ENCODE measurements around the gene C10orf143.
"Not testable (repeated sequence)": the region's sequence is repeated elsewhere in the genome, so short reads cannot be mapped to it uniquely, and the experiment has no call there.

C10orf143 gene

GRCh38 chr10:130111113-130111851 lies 652 bp upstream of the C10orf143 start:
- peak; percentile 97 for DNase-seq

- peak; percentile 76 for DNase-seq
These were observed 809 bp downstream of the C10orf143 start for GRCh38 chr10:130109796-130110245.

- DNase-seq = no peak
These were observed 1.6 kb downstream of the C10orf143 start for GRCh38 chr10:130108934-130109604.

DNA sequence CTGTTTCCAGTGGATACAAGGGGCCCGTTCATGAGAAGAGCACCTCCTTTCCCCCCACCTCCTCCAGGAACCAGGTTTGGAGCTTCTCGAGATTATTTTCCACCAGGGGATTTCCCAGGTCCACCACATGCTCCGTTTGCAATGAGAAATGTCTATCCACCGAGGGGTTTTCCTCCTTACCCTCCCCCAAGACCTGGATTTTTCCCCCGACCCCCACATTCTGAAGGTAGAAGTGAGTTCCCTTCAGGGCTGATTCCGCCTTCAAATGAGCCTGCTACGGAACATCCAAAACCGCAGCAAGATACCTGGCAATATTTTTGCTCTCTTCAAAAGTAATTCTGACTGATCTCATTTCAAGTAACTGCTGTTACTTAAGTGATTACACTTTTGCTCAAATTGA lies 2.5 kb downstream of the C10orf143 start:
- not testable (repeated sequence) for DNase-seq

- DNase-seq = no peak
These were observed 4.9 kb downstream of the C10orf143 start for GRCh38 chr10:130105724-130106123.

DNA sequence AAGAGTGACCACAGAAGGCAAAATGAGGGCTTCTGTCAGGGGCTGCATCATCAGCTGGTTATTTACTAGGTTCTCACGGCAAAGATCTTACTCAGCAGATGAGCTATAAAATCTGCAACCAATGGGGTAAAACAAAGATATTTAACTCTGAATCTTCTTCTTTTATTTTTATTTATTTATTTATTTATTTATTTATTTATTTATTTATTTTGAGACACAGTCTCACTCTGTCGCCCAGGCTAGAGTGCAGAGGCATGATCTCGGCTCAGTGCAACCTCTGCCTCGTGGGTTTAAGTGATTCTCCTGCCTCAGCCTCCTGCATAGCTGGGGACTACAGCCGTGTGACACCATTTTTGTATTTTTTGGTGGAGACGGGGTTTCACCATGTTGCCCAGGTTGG lies 11.3 kb downstream of the C10orf143 start:
- DNase-seq = no peak

DNA sequence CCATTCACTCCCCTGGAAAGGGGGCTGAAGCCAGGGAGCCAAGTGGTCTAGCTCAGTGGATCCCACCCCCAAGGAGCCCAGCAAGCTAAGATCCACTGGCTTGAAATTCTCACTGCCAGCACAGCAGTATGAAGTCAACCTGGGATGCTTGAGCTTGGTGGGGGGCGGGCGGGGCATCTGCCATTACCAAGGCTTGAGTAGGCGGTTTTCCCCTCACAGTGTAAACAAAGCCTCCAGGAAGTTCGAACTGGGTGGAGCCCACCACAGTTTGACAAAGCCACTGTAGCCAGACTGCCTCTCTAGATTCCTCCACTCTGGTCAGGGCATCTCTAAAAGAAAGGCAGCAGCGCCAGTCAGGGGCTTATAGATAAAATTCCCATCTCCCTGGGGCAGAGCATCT lies 20.1 kb downstream of the C10orf143 start:
- not testable (repeated sequence) for DNase-seq

- no peak for DNase-seq
These were observed 30.2 kb downstream of the C10orf143 start for GRCh38 chr10:130080461-130080814.

- no peak for DNase-seq
These were observed 30.8 kb downstream of the C10orf143 start for GRCh38 chr10:130079614-130080460.

DNA sequence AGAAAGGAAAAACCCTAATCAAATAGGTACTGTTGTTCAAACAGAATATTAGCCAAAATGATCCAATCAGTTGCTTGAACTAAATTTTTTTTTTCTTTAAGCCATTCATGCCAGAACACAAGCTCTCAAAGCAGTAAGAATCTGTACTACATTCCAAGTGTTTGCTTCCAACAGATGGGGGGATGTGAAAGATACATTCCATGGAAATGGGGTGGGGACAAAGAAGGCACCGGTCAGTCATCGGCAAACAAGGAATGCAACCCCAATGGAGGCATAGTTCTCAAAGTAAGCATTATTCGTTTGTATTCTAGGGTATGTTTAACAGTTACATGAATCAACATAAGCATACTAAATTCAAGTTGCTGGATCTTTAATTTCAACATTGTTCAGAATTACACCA lies 32.5 kb downstream of the C10orf143 start:
- DNase-seq = no peak

DNA sequence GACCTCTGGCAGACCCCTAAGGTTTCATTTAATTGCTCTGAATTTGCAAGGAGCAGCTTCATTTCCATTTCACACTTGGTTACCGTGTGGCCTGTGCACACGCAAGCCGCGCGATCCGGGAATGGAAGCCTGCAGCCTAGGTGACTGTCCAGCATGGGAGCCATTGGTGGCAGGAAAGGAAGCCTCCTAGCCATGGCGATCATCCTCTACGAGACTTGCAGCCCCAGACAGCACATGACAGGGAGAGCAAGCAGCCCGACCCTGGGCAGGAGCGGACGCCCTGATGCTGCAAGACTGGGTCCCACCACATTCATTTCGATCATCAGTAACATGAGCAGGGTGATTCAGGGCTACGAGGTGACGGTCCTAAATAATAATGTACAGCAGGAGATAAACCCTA lies 33.9 kb downstream of the C10orf143 start:
- no peak for DNase-seq

DNA sequence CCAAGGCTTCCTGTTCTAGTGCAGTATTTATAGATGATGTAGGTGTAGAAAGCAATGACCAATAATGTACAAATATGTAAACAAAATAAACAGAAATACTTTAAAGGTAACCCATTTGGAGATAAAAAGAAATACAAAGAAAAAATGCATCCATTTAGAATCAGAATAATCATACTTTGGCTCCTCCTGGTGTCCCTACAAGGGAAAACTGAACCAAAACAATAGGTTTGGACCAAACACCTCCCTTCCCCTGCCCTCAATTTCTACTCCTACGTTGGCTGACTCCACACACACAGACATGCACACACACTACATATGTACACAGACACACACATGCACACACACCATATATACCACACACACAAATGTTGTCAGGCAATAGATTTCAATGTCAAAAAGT lies 36.0 kb downstream of the C10orf143 start:
- no peak for DNase-seq

GRCh38 chr10:130073912-130074311 lies 36.7 kb downstream of the C10orf143 start:
- DNase-seq = no peak

- no peak for DNase-seq
These were observed 38.4 kb downstream of the C10orf143 start for GRCh38 chr10:130072247-130072646.

GRCh38 chr10:130067893-130068292 lies 42.7 kb downstream of the C10orf143 start:
- DNase-seq = no peak

GRCh38 chr10:130066743-130067142 lies 43.9 kb downstream of the C10orf143 start:
- no peak for DNase-seq

DNA sequence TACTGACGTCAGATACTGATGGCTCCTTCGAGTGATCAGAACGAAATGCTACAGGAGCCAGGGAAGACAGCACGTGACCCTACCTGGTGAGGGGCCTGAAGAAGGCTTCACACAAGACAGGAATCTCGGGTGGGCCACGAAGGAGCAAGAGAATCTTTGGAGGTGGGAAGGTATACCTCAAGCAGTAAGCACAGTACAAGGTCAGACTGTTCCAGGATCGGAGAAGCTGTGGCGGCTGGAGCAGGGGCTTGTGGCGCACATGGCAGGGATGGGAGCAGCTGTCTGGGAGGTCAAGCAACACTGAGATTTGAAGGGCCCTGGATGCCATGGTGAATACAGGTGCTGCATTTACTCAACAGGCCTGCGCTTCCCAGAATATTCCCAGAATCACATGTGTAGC lies 45.4 kb downstream of the C10orf143 start:
- DNase-seq = no peak

GRCh38 chr10:130064783-130065182 lies 45.8 kb downstream of the C10orf143 start:
- no peak for DNase-seq

- no peak for DNase-seq
These were observed 47.7 kb downstream of the C10orf143 start for GRCh38 chr10:130062976-130063375.

DNA sequence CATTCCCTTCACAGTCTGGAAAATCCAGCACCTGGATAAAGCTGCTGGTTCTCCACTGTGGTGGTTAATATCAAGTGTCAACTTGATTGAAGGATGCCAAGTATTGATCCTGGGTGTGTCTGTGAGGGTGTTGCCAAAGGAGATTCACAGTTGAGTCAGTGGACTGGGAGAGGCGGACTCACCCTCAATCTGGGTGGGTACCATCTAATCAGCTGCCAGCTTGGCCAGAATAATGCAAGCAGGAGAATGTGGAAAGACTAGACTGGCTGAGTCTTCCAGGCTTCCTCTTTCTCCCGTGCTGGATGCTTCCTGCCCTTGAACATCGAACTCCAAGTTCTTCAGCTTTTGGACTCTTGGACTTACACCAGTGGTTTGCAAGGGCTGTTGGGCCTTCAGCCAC lies 48.4 kb downstream of the C10orf143 start:
- DNase-seq = no peak

DNA sequence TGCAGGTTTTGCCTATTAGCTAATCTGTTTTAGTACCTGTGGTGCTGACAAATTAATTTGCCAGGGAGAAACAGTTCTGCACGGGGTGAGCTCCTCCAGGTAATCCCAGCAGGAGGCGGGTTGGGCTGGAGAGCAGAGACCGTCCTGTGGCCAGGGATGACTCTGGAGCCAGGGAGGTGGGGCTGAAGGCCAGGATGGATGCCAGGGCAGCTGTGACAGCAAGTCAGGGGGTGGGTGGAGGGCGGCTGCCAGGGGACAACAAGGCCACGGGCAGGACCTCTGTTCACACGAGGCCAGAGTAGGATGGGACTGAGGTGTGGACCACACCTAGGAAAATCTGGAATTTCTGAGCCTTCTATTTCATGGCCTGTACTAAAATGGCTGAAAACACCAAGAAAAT lies 48.9 kb downstream of the C10orf143 start:
- no peak for DNase-seq

DNA sequence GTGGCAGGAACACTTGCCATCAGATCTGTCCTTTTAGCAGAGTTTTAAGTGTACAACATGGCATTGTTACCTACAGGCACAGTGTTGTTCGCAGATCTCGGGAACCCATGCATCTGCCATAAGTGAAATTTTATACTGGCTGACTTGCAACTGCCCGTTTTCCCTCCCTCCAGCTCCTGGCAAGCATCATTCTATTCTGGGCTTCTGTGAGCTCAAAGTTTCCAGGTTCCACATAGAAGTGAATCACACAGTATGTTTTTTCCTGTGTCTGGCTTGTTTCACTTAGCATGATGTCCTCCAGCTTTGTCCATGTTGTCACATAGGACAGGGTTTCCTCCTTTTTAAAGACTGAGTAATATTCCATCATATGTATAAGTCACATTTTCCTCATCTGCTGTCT lies 56.6 kb downstream of the C10orf143 start:
- no peak for DNase-seq

DNA sequence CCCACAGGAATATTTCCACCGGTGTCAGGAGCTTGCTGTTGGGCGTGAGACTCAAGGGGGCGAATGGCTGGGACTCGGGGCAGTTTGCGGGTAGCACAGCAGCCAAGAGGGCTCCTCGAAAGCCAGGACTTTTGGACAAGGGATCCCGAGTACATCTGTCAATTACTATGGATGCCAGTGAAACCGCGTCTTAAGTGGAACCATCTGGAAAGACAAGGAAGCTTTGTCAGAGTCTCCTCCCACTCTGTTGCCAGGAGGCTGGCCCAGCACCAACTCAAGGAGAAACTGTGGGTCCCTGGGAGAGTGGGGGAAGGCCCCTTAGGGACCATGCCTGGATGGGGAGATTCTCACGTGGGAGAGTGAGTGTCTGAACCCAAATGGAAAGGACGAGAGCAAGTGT lies 57.1 kb downstream of the C10orf143 start:
- DNase-seq = no peak

DNA sequence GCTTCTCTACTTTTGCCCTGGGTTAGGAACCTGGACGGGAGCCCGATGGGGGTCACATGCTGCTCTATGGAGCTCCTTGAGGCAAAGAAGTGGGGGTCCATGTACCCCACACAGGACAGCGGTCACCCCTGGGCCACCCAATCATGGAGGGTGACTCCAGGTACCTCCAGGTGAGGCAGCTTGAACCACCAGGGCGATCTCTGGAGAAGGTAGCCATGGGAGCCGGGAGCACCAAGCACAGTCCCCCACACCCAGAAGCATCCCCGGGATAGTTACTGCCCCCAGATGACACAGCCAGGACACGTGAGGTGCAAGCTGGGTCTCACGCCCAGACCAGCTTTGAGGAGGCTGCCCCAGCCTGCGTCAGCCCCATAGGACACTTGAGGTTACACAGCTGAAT lies 58.4 kb downstream of the C10orf143 start:
- DNase-seq = no peak
